Measurements from ENCODE around the gene CYP3A4. TPM values are rescaled to one million over a fixed set of nuclear protein-coding genes. Genes with fewer than 3 reads are reported as not detected.

CYP3A4 gene
- total and polyA plus RNA-seq, 2 donors from 2014 or later: 0.37 TPM; not detected in 1

GRCh38 chr7:99733003-99733402 lies 51.0 kb downstream of the CYP3A4 start:
- Histone ChIP-seq H3K27ac (ENCODE audit: low read depth in 2 of 2, low read length in 2 of 2) (no peak overlapping the region), H3K4me1 (ENCODE audit: control insufficient read depth in 2 of 3, insufficient read depth in 2 of 3, low read depth in 1 of 3, low read length in 3 of 3) (no peaks in the 10 kb centered on the region), H3K27me3 (ENCODE audit: control insufficient read depth, insufficient read depth, low read length) (no peaks in the 10 kb centered on the region), H3K4me3 (ENCODE audit: low read length in 3 of 3) (no peak overlapping the region), H3K36me3 (ENCODE audit: control insufficient read depth in 2 of 3, insufficient read depth in 3 of 3, low read length in 3 of 3) (no peaks in the 10 kb centered on the region), H3K9me3 (ENCODE audit: control insufficient read depth in 2 of 3, insufficient read depth in 1 of 3, low read length in 3 of 3) (no peaks in the 10 kb centered on the region), H3K9ac (ENCODE audit: low read length in 3 of 3) (no peak overlapping the region)
- DNase-seq (no peak), FAIRE-seq (no peak)
- intact Hi-C loops (cut with DNase I): no loop called here
- no peak for TF ChIP-seq CTCF (IDR thresholded peaks at IDR 0.05; ENCODE audit: borderline replicate concordance, extremely low read depth, insufficient read depth)

GRCh38 chr7:99731638-99732374 lies 52.2 kb downstream of the CYP3A4 start:
- no peak overlapping the region for H3K27ac ChIP-seq (ENCODE audit: low read depth in 2 of 2, low read length in 2 of 2)
- H3K4me3 ChIP-seq (ENCODE audit: low read length in 3 of 3): no peak overlapping the region
- no peaks in the 10 kb centered on the region for H3K36me3 ChIP-seq (ENCODE audit: control insufficient read depth in 2 of 3, insufficient read depth in 3 of 3, low read length in 3 of 3)
- no peaks in the 10 kb centered on the region for H3K4me1 ChIP-seq (ENCODE audit: control insufficient read depth in 2 of 3, insufficient read depth in 2 of 3, low read depth in 1 of 3, low read length in 3 of 3)
- H3K9ac ChIP-seq (ENCODE audit: low read length in 3 of 3): no peak overlapping the region
- intact Hi-C loops (cut with DNase I): no loop called here
- FAIRE-seq (no peak), DNase-seq (no peak)
- no peaks in the 10 kb centered on the region for H3K9me3 ChIP-seq (ENCODE audit: control insufficient read depth in 2 of 3, insufficient read depth in 1 of 3, low read length in 3 of 3)
- no peaks in the 10 kb centered on the region for H3K27me3 ChIP-seq (ENCODE audit: control insufficient read depth, insufficient read depth, low read length)
- TF ChIP-seq CTCF (IDR thresholded peaks at IDR 0.05; ENCODE audit: borderline replicate concordance, extremely low read depth, insufficient read depth): no peak

GRCh38 chr7:99730992-99731391 lies 53.0 kb downstream of the CYP3A4 start:
- DNase-seq: no peak
- H3K27ac ChIP-seq (ENCODE audit: low read depth in 2 of 2, low read length in 2 of 2): no peak overlapping the region

More at GRCh38 chr7:99730992-99731391, 53.0 kb downstream of the CYP3A4 start:
- Histone ChIP-seq H3K27me3 (ENCODE audit: control insufficient read depth, insufficient read depth, low read length) (no peaks in the 10 kb centered on the region), H3K4me3 (ENCODE audit: low read length in 3 of 3) (no peak overlapping the region), H3K36me3 (ENCODE audit: control insufficient read depth in 2 of 3, insufficient read depth in 3 of 3, low read length in 3 of 3) (no peaks in the 10 kb centered on the region), H3K9ac (ENCODE audit: low read length in 3 of 3) (no peak overlapping the region), H3K9me3 (ENCODE audit: control insufficient read depth in 2 of 3, insufficient read depth in 1 of 3, low read length in 3 of 3) (no peaks in the 10 kb centered on the region), H3K4me1 (ENCODE audit: control insufficient read depth in 2 of 3, insufficient read depth in 2 of 3, low read depth in 1 of 3, low read length in 3 of 3) (no peaks in the 10 kb centered on the region)
- intact Hi-C loops (cut with DNase I): no loop called here
- no peak for TF ChIP-seq CTCF (IDR thresholded peaks at IDR 0.05; ENCODE audit: borderline replicate concordance, extremely low read depth, insufficient read depth)
- no peak for FAIRE-seq
